Measurements from ENCODE around the gene WFDC1.

WFDC1 gene

GRCh38 chr16:84357191-84357651 lies 62.5 kb downstream of the WFDC1 start:
- DNase-seq = no peak

GRCh38 chr16:84358601-84359295 lies 64.1 kb downstream of the WFDC1 start:
- no peak for DNase-seq

- DNase-seq = no peak
These were observed 64.6 kb downstream of the WFDC1 start for GRCh38 chr16:84359326-84359725.

- peak; percentile 32 for DNase-seq
These were observed 65.5 kb downstream of the WFDC1 start for GRCh38 chr16:84360170-84360569.

GRCh38 chr16:84360748-84361147 lies 66.1 kb downstream of the WFDC1 start:
- DNase-seq = no peak

- no peak for DNase-seq
These were observed 66.9 kb downstream of the WFDC1 start for GRCh38 chr16:84361546-84361945.

GRCh38 chr16:84362471-84362941 lies 67.8 kb downstream of the WFDC1 start:
- no peak for DNase-seq

GRCh38 chr16:84366208-84366607 lies 71.5 kb downstream of the WFDC1 start:
- no peak for DNase-seq

GRCh38 chr16:84367297-84367680 lies 72.6 kb downstream of the WFDC1 start:
- no peak for DNase-seq

GRCh38 chr16:84367750-84368307 lies 73.2 kb downstream of the WFDC1 start:
- no peak for DNase-seq

- DNase-seq = no peak
These were observed 73.8 kb downstream of the WFDC1 start, which contains the start of gene ATP2C2 for GRCh38 chr16:84368308-84368996. TSS of gene ATP2C2 (plus strand) at chr16:84368538. CDS start at chr16:84368616, 78 bp downstream.

- DNase-seq = no peak
These were observed 74.4 kb downstream of the WFDC1 start for GRCh38 chr16:84369105-84369504.

GRCh38 chr16:84369938-84370627 lies 75.4 kb downstream of the WFDC1 start:
- DNase-seq = no peak

- no peak for DNase-seq
These were observed 76.3 kb downstream of the WFDC1 start for GRCh38 chr16:84370723-84371552.

- no peak for DNase-seq
These were observed 76.8 kb downstream of the WFDC1 start for GRCh38 chr16:84371553-84371865.

- DNase-seq = no peak
These were observed 79.3 kb downstream of the WFDC1 start for GRCh38 chr16:84373907-84374489.

- no peak for DNase-seq
These were observed 83.4 kb downstream of the WFDC1 start for GRCh38 chr16:84378099-84378498.

- DNase-seq = no peak
These were observed 83.9 kb downstream of the WFDC1 start for GRCh38 chr16:84378567-84378966.

- no peak for DNase-seq
These were observed 84.5 kb downstream of the WFDC1 start for GRCh38 chr16:84379008-84379708.
